HG02981 (cell line): ENCODE results near the gene PFDN4.
"Not testable (repeated sequence)": the region's sequence is repeated elsewhere in the genome, so short reads cannot be mapped to it uniquely, and the experiment has no call there.

ENCODE experiments used
- ATAC-seq: cut with Tn5 transposase; IDR thresholded peaks from one replicate; pipeline ENCODE4 v1.9.1; 2021; ENCODE audit warnings: mild to moderate bottlenecking, moderate library complexity; ENCODE audit not compliant: unreplicated experiment

The PFDN4 gene

DNA sequence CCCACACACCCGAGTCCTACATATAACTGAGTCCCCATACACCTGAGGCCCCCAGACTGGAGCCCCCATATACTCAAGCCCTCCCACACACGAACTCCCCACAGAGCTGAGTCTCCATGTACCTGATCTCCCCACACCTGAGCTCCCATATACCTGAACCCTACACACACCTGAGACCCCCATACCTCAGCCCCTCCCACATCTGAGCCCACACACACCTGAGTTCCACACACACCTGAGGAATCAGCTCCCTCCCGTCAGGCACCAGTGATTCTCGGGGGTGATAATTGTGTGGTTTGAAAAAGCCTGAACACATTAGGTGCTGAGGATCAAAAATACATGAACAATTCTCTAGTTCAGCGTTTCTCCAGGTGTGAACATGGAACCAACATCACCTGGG is 15.4 kb downstream of the PFDN4 start:
- no peak for ATAC-seq

- ATAC-seq: no peak
Measured at GRCh38 chr20:54223751-54224150, 15.9 kb downstream of the PFDN4 start.

DNA sequence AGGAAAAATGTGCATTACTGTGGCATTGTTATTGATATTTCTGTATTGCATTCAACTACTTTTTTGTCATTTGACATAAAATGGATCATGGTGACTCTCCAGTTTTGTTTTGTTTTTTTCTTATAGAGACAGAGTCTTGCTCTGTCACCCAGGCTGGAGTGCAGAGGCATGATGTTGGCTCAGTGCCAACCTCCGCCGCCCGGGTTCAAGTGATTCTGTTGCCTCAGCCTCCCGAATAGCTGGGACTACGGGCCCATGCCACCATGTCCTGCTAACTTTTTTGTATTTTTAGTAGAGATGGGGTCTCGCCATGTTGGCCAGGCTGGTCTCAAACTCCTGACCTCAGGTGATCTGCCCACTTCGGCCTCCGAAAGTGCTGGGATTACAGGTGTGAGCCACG is 16.8 kb downstream of the PFDN4 start:
- not testable (repeated sequence) for ATAC-seq

GRCh38 chr20:54227241-54227640 is 19.4 kb downstream of the PFDN4 start:
- ATAC-seq: peak; percentile 91

DNA sequence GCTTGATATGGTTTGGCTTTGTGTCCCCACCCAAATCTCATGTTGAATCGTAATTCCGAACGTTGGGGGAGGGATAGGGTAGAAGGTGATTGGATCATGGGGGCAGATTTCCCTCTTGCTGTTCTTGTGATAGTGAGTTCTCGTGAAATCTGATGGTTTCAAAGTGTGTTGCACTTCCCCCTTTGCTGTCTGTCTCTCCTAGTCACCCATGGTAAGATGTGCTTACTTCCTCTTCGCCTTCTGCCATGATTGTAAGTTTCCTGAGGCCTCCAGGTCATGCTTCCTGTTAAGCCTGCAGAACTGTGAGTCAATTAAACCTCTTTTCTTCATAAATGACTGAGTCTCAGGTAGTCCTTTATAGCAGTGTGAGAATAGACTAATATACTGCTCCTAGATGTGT is 19.9 kb downstream of the PFDN4 start:
- no peak for ATAC-seq

- ATAC-seq: no peak
Measured at GRCh38 chr20:54228841-54229240, 21.0 kb downstream of the PFDN4 start.

- ATAC-seq: no peak
Measured at GRCh38 chr20:54229566-54230160, 21.8 kb downstream of the PFDN4 start.

GRCh38 chr20:54231036-54231435 is 23.1 kb downstream of the PFDN4 start:
- ATAC-seq: no peak

- ATAC-seq: no peak
Measured at GRCh38 chr20:54234991-54235390, 27.1 kb downstream of the PFDN4 start.

GRCh38 chr20:54237116-54237943 is 29.4 kb downstream of the PFDN4 start:
- ATAC-seq: no peak

DNA sequence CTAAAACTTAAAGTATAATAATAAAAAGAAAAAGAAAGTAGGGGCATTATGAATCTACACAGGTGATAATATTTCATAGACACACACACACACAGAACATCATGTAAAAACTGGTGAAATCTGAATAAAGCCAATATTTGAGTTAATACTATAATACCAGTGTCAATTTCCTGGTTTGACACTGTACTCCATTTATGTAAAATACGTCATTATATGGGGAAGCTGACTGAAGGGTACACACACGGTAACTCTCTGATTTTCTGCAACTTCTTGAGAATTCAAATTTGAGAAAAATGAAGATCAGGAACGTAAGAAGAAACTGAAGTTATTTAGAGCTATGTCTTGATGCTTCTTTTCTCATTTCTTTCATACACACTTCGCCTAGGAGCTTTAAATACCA is 36.2 kb downstream of the PFDN4 start:
- no peak for ATAC-seq

GRCh38 chr20:54248705-54249104 is 40.8 kb downstream of the PFDN4 start:
- not testable (repeated sequence) for ATAC-seq

- ATAC-seq: no peak
Measured at GRCh38 chr20:54250691-54251090, 42.8 kb downstream of the PFDN4 start.

- ATAC-seq: no peak
Measured at GRCh38 chr20:54251096-54251495, 43.2 kb downstream of the PFDN4 start.

GRCh38 chr20:54254596-54254995 is 46.7 kb downstream of the PFDN4 start:
- ATAC-seq: no peak

GRCh38 chr20:54255157-54255556 is 47.3 kb downstream of the PFDN4 start:
- no peak for ATAC-seq

GRCh38 chr20:54256202-54256601 is 48.3 kb downstream of the PFDN4 start:
- no peak for ATAC-seq

GRCh38 chr20:54257071-54257816 is 49.4 kb downstream of the PFDN4 start:
- no peak for ATAC-seq

- no peak for ATAC-seq
Measured at GRCh38 chr20:54260116-54260515, 52.2 kb downstream of the PFDN4 start.

GRCh38 chr20:54262671-54263070 is 54.8 kb downstream of the PFDN4 start:
- no peak for ATAC-seq

GRCh38 chr20:54263116-54263690 is 55.3 kb downstream of the PFDN4 start:
- ATAC-seq: no peak
